GM18499 (cell line): ENCODE data around the gene TMEM109.

Experiments used
- ATAC-seq: cut with Tn5 transposase; IDR thresholded peaks from one replicate; pipeline ENCODE4 v1.9.1; 2021; ENCODE audit warnings: moderate number of reproducible peaks; ENCODE audit not compliant: insufficient read depth, unreplicated experiment

The TMEM109 gene

GRCh38 chr11:60913793-60914632 lies at the start of gene TMEM109:
Gene TMEM109 (plus strand): TSS chr11:60914158. CDS start chr11:60919694, 5,536 bp downstream.
- peak; percentile 30 for ATAC-seq

DNA sequence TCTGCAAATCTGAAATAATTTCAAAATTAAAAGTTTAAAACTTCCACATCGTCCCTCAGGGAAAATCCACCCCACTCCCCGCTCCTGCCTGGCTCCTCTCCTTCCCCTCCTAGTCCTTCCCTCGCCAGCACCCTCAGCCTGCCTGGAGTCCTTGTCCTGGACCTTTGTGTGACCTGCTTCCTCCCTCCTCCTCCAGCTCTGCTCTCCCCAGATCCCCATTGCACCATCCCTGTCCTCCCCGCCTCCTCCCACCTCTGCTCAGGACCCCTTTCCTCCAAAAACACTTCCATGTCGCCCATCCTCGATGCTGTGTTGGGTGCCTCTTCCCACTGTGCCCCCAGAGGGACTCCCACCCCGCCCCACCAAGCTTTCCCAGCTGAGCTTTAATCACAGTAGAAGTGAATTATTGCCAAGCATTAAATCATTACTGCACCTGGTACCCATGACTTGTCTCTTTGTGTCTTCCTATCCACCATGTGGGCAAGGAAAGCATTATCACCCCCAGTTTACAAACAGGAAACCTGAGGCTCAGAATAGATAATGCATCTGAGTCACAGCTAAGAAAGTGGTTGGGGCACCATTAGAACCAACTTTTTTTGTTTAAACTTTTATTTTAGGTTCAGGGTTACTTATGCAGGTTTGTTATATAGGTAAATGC lies 49.0 kb upstream of the TMEM109 start:
- no peak for ATAC-seq

- ATAC-seq: no peak
Measured at GRCh38 chr11:60866911-60867870, 46.8 kb upstream of the TMEM109 start, which contains the start of gene ZP1. Gene ZP1 (plus strand): TSS chr11:60867542. CDS start chr11:60867562, 20 bp downstream.

DNA sequence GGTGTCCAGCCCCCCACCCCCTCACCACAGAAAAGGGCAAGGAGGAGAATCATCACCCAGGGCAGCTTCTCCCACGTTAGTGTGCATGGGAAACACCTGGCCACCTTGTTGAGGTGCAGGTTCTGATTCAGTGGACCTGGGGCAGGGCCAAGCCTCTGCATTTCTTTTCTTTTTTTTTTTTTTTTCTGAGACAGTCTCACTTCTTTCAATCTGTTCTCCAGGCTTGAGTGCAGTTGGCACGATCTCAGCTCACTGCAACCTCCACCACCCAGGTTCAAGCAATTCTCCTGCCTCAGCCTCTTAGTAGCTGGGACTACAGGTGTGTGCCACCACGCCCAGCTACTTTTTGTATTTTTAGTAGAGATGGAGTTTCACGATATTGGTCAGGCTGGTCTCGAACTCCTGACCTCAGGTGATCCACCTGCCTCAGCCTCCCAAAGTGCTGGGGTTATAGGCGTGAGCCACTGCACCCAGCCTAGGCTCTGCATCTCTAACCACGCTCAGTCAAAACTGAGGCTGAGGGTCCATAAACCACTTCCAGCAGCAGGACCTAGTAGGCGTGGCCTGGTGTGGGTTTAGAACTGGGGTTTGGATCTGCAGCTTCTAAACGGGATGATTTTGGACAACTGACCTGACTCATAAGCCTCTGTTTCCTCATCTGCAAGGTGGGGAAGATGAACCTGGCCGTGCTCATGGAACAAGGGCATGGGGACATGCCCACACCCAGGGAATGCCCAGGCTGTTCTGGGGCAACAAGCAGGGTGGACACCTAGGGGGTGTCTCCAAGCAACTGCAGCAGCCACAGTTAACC lies 45.9 kb upstream of the TMEM109 start:
- ATAC-seq: no peak

- ATAC-seq: no peak
Measured at GRCh38 chr11:60868682-60869450, 45.1 kb upstream of the TMEM109 start.

- no peak for ATAC-seq
Measured at GRCh38 chr11:60869451-60869825, 44.5 kb upstream of the TMEM109 start.

- no peak for ATAC-seq
Measured at GRCh38 chr11:60870276-60870675, 43.7 kb upstream of the TMEM109 start.

DNA sequence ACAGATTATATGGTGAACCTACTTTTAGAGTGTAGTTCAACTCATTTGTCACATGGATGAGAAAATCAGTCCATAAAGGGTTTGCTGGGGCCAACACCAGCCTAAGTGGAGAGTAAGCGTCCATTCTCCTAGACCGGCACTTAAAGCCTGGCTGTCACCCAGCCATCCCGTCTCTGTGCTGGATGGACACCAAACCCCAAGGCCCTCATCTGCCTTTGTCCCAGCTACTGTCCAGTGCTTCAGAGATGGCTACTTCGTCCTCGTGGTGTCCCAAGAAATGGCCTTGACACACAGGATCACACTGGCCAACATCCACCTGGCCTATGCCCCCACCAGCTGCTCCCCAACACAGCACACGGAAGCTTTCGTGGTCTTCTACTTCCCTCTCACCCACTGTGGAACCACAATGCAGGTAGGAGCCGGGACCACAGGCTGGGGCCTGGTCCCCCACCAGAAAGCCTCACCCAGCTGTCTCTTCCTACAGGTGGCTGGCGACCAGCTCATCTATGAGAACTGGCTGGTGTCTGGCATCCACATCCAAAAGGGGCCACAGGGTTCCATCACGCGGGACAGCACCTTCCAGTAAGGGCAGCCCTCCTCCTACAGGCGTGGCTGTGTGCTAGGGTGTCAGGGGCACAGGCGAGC lies 43.1 kb upstream of the TMEM109 start:
- no peak for ATAC-seq

DNA sequence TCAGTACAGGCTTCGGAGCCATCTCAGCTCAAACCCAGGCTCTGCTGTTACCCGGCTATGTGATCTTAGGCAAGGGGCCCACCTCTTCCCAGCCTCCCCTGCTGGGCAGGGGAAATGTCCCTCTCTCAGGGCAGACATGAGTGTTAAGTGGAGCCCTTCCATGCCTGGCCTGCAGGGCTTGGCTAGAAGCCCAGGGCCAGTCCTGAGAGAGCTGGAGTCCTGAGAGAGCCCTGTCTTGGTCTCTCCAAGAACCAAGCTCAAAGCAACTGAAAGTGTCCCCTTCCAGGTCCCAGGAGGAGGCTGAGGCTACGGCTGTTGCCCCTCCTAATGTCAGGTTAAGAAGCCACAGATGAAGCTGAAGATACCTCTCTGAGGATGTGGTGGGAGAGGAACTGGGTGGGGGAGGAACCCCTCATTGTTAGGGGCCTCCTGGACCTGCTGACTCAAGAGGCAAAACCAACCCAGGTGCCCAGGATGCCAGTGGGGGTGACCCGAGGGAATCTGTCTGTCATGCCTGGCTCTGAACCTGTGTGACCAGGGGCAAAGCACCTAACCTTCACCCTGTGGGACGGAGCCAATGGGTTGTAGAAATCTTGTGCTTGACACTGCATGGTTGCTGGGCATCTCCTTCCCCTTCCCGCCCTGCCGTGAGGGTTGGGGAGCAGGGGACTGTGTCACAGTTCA lies 42.4 kb upstream of the TMEM109 start:
- no peak for ATAC-seq

- no peak for ATAC-seq
Measured at GRCh38 chr11:60872124-60872960, 41.6 kb upstream of the TMEM109 start.

GRCh38 chr11:60872961-60873524 lies 40.9 kb upstream of the TMEM109 start:
- no peak for ATAC-seq

GRCh38 chr11:60873533-60873932 lies 40.4 kb upstream of the TMEM109 start:
- no peak for ATAC-seq

GRCh38 chr11:60874421-60875365 lies 39.3 kb upstream of the TMEM109 start:
- ATAC-seq: no peak

DNA sequence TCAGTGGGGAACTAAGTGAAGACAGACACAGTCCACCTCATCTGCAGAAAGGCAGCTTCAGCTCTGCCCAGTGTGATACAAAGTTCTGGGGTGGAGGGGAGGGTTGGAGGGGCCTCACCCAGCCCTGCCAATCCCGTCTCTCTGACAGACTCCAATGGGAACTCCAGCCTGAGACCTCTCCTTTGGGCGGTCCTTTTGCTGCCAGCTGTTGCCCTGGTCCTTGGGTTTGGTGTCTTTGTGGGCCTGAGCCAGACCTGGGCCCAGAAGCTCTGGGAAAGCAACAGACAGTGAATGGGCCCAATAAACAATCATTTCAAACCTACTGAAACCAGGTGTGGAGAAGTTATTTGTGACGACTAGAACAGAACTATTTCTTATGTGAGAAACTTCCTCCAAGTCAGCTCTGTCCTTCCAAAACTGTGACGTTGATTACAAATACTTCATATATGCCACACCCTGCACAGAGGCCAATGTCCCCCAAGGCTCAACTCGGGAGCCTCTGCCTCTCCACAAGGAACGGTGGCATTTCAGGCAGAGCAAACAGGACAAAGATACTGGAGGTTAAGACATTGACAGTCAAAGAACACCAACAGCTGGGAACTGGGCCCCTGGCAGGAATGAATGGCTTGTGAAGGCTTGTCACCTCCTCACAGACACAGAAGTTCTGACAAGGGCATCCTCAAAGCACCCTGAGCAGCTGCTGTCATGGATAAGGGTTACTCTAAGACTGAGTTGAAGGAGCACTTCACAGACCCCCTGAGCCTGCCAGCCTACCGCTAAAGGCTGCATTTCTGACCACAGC lies 38.4 kb upstream of the TMEM109 start:
- ATAC-seq: no peak

GRCh38 chr11:60876168-60876485 lies 37.8 kb upstream of the TMEM109 start:
- no peak for ATAC-seq
